PC-9 (cell line): ENCODE results near the gene EFEMP2. TPM values are rescaled to one million over a fixed set of nuclear protein-coding genes. Genes with fewer than 3 reads are reported as not detected.
A peak's percentile ranks its signal among the peaks of the same experiment; 100 is the strongest.

Experiments used
- BruUV-seq: library from RNA; stranded (reverse); fragments of 400-500 nt; replicated peaks from 2 replicates; lab custom pipeline; 2021; lab: Mats Ljungman, UMichigan
- CTCF ChIA-PET: fragments of 300-600 bp; sonication (Branson Sonifier 250); formaldehyde crosslinking; loops from one replicate; lab custom pipeline; 2022; ENCODE audit warnings: antibody characterized with exemption; lab: Charles Lee
- POLR2A ChIA-PET: fragments of 300-600 bp; sonication (Branson Sonifier 250); formaldehyde crosslinking; loops from one replicate; lab custom pipeline; 2022; ENCODE audit warnings: antibody characterized with exemption; ENCODE audit not compliant: unreplicated experiment; lab: Charles Lee
- DNase-seq, 2 experiments: peaks; one replicate each; pipeline versions ENCODE4 v3.0.0 to v3.0.0-alpha.2; 2015 to 2022; ENCODE audit warnings: mixed read lengths in 1 of 2
- H2AFZ ChIP-seq: fragments of 200-600 bp; sonication (generic); 2 replicates; pipeline ENCODE4 v1.8.1; 2017; ENCODE audit warnings: antibody characterized with exemption
- H3F3A ChIP-seq: fragments of 200-600 bp; sonication (generic); 2 replicates; pipeline ENCODE4 v1.8.1; 2017; ENCODE audit warnings: antibody characterized with exemption, mild to moderate bottlenecking, low read depth; ENCODE audit not compliant: insufficient read depth
- H3K27ac ChIP-seq: fragments of 200-600 bp; sonication (generic); 2 replicates; pipeline ENCODE4 v1.6.1; 2016; ENCODE audit warnings: mixed run types
- H3K27me3 ChIP-seq: fragments of 200-600 bp; sonication (generic); 2 replicates; pipeline ENCODE4 v1.6.1; 2016; ENCODE audit warnings: low read depth, mixed run types; ENCODE audit not compliant: insufficient read depth
- H3K36me3 ChIP-seq: fragments of 200-600 bp; sonication (generic); 2 replicates; pipeline ENCODE4 v1.6.1; 2016; ENCODE audit warnings: low read depth, mixed run types
- H3K4me1 ChIP-seq: fragments of 200-600 bp; sonication (generic); replicated peaks from 2 replicates; pipeline ENCODE4 v1.6.1; 2016; ENCODE audit warnings: mixed run types; ENCODE audit not compliant: insufficient read depth
- H3K4me2 ChIP-seq: fragments of 200-600 bp; sonication (generic); 2 replicates; pipeline ENCODE4 v1.6.1; 2017; ENCODE audit warnings: mixed run types
- H3K4me3 ChIP-seq: fragments of 200-600 bp; sonication (generic); 2 replicates; pipeline ENCODE4 v1.6.1; 2016; ENCODE audit warnings: mixed run types
- H3K79me2 ChIP-seq: fragments of 200-600 bp; sonication (generic); 2 replicates; pipeline ENCODE4 v1.6.1; 2017; ENCODE audit warnings: low read depth, mixed run types
- H3K9me2 ChIP-seq: fragments of 200-600 bp; sonication (generic); 2 replicates; pipeline ENCODE4 v1.8.1; 2017; ENCODE audit warnings: mild to moderate bottlenecking; ENCODE audit not compliant: insufficient read depth
- H3K9me3 ChIP-seq: fragments of 200-600 bp; sonication (generic); 2 replicates; pipeline ENCODE4 v1.8.1; 2016; ENCODE audit warnings: low read depth; ENCODE audit not compliant: insufficient read depth
- H4K20me1 ChIP-seq: fragments of 200-600 bp; sonication (generic); 2 replicates; pipeline ENCODE4 v1.8.1; 2017; ENCODE audit not compliant: insufficient read depth
- EZH2 ChIP-seq: fragments of 200-600 bp; sonication (generic); IDR thresholded peaks from 2 replicates; pipeline ENCODE4 v1.8.0; 2017; ENCODE audit warnings: antibody characterized with exemption, low read depth
- intact Hi-C: fragments of 100-400 bp; cut with micrococcal nuclease; formaldehyde crosslinking; loops from one replicate; pipeline ENCODE4 v1.10.0; 2022; ENCODE audit not compliant: unreplicated experiment
- total RNA-seq: library from RNA; stranded (reverse); gene quantifications from 2 replicates; pipeline ENCODE4 v1.2.3, GENCODE V29; 2021
- TF ChIP-seq, protein P1 (sequence below): fragments of 200-600 bp; sonication (generic); conservative IDR thresholded peaks from 2 replicates; pipeline ENCODE4 v1.6.1; 2017; ENCODE audit warnings: mixed run types, antibody characterized with exemption, mild to moderate bottlenecking, moderate library complexity

EFEMP2 gene
- total RNA-seq, 1 experiment from 2014 or later = 18.1 TPM

DNA sequence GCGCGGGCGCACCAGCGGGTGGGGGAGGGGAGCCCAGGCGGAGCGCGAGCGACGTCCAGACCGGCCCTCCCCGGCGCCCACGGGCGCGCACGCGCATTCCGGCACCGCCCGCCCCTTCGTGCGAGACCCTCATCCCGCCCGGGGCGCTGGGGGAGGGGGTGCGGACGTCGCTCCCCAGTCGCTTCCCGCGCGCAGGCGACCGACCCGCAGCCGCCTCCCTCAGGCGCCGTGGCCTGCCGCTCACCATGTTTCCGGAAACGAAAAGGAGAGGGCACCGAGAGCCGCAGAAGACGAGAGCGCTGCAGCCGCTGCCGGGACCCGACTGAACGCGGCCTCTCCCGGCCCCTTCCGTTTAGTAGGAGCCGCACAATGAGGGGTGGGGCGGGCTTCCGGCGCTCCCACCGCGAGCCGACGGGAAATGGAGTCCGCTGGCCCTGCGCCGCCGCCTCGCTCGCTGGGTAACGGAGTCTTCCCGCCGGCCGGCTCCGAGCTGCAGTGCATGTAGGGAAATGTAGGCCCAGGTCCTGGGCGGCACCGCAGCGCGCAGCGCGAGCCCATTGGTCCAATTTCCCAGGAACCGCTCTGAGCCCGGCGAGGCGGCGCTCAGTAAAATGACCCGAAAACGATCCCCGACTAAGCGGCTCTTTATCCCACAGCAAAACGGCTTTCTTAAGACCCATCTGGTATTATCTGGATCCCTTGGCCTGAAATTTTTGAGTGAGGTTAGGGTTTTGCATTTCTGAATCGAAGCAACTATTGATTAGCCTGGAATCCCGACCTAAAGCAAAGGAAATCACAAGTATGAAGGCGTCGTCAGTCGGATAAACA is 14.5 kb downstream of the EFEMP2 start, which contains the start of gene CFL1:
TSS of gene CFL1 (minus strand) at position 328 of the 828 bp plus-strand sequence. CDS start at position 247, 81 bp downstream.
- Histone ChIP-seq H3K4me2 (peak within 1 kb of the TSS; percentile 91), H3F3A (peaks cover 59% of the 10 kb centered on the region), H3K36me3 (peaks cover 38% of the 10 kb centered on the region), H3K9me3 (no peaks in the 10 kb centered on the region), H3K79me2 (peaks cover 68% of the 10 kb centered on the region), H3K27me3 (no peaks in the 10 kb centered on the region), H4K20me1 (peaks cover 44% of the 10 kb centered on the region), H3K9me2 (no peaks in the 10 kb centered on the region), H2AFZ (peak within 1 kb of the TSS; percentile 92), H3K4me1 (peaks cover 21% of the 10 kb centered on the region), H3K4me3 (peak within 1 kb of the TSS; percentile 96), H3K27ac (peak within 1 kb of the TSS; percentile 53)
- intact Hi-C loops = loop anchor here (1.0 to 2.0 kb wide), 5 partner anchors 59 to 243 kb away; partner anchors contain the start of genes KAT5, MAP3K11, OVOL1 and PCNX3
- ChIA-PET CTCF (interaction anchor here (0.7 to 2.0 kb wide), 2 partner anchors 10 to 27 kb away, joined by 6 to 10 read pairs; no protein-coding TSS in a partner anchor), POLR2A (interaction anchor here (0.5 to 1.0 kb wide), 14 partner anchors 11 to 1629 kb away, joined by 3 to 37 read pairs (median 4); partner anchors contain the start of genes RNASEH2C, SF1 and SF3B2)
- TF ChIP-seq EZH2 = no peak
- TF ChIP-seq, protein P1, sequence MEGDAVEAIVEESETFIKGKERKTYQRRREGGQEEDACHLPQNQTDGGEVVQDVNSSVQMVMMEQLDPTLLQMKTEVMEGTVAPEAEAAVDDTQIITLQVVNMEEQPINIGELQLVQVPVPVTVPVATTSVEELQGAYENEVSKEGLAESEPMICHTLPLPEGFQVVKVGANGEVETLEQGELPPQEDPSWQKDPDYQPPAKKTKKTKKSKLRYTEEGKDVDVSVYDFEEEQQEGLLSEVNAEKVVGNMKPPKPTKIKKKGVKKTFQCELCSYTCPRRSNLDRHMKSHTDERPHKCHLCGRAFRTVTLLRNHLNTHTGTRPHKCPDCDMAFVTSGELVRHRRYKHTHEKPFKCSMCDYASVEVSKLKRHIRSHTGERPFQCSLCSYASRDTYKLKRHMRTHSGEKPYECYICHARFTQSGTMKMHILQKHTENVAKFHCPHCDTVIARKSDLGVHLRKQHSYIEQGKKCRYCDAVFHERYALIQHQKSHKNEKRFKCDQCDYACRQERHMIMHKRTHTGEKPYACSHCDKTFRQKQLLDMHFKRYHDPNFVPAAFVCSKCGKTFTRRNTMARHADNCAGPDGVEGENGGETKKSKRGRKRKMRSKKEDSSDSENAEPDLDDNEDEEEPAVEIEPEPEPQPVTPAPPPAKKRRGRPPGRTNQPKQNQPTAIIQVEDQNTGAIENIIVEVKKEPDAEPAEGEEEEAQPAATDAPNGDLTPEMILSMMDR = no peak
- peak; percentile 92 to 99 for DNase-seq
- BruUV-seq = no TSS peak

DNA sequence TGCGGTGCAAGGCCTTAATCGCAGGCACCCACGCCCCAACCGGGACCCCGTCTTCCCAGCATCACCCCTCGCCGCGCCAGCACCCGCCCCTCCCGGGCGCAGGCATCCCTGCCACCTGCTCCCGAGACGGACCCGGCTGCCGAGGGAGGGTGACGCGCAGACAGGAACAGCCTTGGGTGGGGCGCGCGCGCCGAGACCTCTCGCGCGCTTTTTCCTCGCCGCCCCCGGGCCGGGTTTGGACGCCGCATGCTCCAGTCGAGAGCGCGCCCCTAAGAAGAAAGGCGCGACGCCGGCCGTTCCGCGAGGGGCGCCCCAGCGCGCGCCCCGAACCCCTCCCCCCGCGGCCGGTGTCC is 15.1 kb downstream of the EFEMP2 start:
- Histone ChIP-seq H3K27ac (peak overlapping the region; percentile 53), H3K9me3 (no peaks in the 10 kb centered on the region), H3K4me3 (peak overlapping the region; percentile 96), H3K4me2 (peak overlapping the region; percentile 91), H2AFZ (no peak overlapping the region), H3K27me3 (no peaks in the 10 kb centered on the region), H3F3A (peaks cover 62% of the 10 kb centered on the region), H4K20me1 (peaks cover 46% of the 10 kb centered on the region), H3K9me2 (no peaks in the 10 kb centered on the region), H3K36me3 (peaks cover 38% of the 10 kb centered on the region), H3K79me2 (peaks cover 62% of the 10 kb centered on the region), H3K4me1 (peaks cover 21% of the 10 kb centered on the region)
- no peak for TF ChIP-seq EZH2
- TF ChIP-seq, protein P1 = no peak
- peak in 1 of 2 experiments; percentile 33 for DNase-seq
- no TSS peak for BruUV-seq
- intact Hi-C loops = loop anchor here (1.0 kb wide), 1 partner anchor 145 kb away; the partner anchor contains the start of gene KAT5
- POLR2A ChIA-PET = interaction anchor here (0.6 to 0.7 kb wide), 2 partner anchors 55 to 104 kb away, joined by 3 read pairs; no protein-coding TSS in a partner anchor
- CTCF ChIA-PET = no interaction called here

DNA sequence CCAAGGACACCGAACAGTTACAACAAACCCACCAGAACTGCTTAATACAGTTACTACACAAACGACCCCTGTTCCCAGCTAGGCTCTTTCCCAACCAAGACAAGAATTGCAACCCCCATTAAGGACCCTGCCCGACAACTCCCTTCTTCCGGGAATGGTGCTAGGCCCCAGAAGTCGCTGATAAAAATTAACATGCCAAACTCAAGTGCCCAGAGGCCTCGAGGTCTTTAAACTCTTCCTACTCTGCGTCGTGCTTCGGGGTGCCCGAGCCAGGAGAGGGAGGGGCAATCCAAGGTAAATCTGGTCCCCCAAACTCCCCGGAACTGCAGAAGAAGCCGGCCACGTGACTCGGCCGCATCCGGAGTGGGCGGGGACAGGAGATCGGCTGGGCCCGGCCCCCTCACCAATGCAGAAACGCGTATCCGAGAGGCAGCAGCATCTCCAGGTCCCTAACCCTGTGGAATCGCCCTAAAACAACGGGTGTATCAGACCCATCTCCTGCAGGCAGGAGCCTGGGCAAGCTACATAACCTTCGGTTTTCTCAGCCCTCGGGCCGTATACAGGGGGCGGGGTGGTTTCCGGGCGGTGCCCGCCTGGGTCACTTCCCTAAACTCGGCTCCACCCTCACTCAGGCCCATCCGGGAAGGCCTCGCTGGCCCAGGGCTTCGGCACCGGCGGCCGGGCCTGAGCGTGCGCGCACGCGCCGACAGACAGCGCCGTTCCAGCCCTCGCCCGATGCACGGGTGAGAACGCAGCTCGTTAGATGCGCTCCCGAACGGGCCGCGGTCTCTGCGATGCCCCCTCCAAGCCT is 15.7 kb downstream of the EFEMP2 start:
- H4K20me1 ChIP-seq = peaks cover 46% of the 10 kb centered on the region
- no peaks in the 10 kb centered on the region for H3K9me2 ChIP-seq
- BruUV-seq = no TSS peak
- no peaks in the 10 kb centered on the region for H3K9me3 ChIP-seq
- peak overlapping the region; percentile 68; the same call in 1 of the 2 replicates for H2AFZ ChIP-seq
- H3K79me2 ChIP-seq = peaks cover 57% of the 10 kb centered on the region
- peak overlapping the region; percentile 96 for H3K4me3 ChIP-seq
- no peaks in the 10 kb centered on the region for H3K27me3 ChIP-seq
- peak overlapping the region; percentile 53 for H3K27ac ChIP-seq
- ChIA-PET CTCF (no interaction called here), POLR2A (interaction anchor here (0.5 to 1.0 kb wide), 4 partner anchors 30 to 194 kb away, joined by 3 to 4 read pairs (median 3); partner anchors contain the start of gene RELA)
- intact Hi-C loops = loop anchor here (1.0 kb wide), 1 partner anchor 145 kb away; the partner anchor contains the start of gene KAT5
- peaks cover 32% of the 10 kb centered on the region for H3K36me3 ChIP-seq
- H3K4me1 ChIP-seq = peaks cover 17% of the 10 kb centered on the region
- DNase-seq = peak; percentile 64 to 76
- H3F3A ChIP-seq = peaks cover 68% of the 10 kb centered on the region
- H3K4me2 ChIP-seq = peak overlapping the region; percentile 91
- TF ChIP-seq, protein P1 = no peak
- TF ChIP-seq EZH2 = no peak
